Measurements from ENCODE around the gene EHD1. TPM values are rescaled to one million over a fixed set of nuclear protein-coding genes. Genes with fewer than 3 reads are reported as not detected.

EHD1 gene
- total RNA-seq, 4 donors from 2014 or later = 29.5 to 44.0 (median 31.8) TPM

DNA sequence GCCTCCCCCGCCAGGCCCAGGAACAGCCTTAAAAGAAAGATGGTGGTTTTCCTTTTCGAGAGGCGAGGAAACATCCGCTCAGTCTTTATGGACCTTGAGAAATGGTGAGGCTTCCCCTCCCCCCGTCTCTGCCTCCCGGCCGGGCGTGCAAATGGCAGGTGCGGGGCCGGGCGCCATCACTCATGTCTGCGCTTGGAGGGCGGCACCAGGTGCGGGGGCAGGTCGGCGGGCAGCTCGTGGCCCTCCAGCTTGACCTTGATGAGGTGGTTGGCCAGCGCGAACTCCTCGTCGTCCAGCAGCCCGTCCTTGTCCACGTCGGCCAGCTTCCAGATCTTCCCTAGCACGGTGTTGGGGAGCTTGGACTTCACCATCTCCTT lies 24.3 kb downstream of the EHD1 start:
- TF ChIP-seq POLR2A (IDR thresholded peaks at IDR 0.05) = no peak
- TF ChIP-seq, protein P1, sequence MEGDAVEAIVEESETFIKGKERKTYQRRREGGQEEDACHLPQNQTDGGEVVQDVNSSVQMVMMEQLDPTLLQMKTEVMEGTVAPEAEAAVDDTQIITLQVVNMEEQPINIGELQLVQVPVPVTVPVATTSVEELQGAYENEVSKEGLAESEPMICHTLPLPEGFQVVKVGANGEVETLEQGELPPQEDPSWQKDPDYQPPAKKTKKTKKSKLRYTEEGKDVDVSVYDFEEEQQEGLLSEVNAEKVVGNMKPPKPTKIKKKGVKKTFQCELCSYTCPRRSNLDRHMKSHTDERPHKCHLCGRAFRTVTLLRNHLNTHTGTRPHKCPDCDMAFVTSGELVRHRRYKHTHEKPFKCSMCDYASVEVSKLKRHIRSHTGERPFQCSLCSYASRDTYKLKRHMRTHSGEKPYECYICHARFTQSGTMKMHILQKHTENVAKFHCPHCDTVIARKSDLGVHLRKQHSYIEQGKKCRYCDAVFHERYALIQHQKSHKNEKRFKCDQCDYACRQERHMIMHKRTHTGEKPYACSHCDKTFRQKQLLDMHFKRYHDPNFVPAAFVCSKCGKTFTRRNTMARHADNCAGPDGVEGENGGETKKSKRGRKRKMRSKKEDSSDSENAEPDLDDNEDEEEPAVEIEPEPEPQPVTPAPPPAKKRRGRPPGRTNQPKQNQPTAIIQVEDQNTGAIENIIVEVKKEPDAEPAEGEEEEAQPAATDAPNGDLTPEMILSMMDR (IDR thresholded peaks at IDR 0.05) = no peak
- H3K27me3 ChIP-seq = no peaks in the 10 kb centered on the region
- no peak overlapping the region for H3K4me3 ChIP-seq
- whole genome bisulfite sequencing, 2 donors = 83 to 92% methylated on average over 1 to 17 of the region's 25 CpGs
- no peaks in the 10 kb centered on the region for H3K9me3 ChIP-seq
- H3K36me3 ChIP-seq = peaks cover 3 to 42% (median 13%) of the 10 kb centered on the region in 3 donors
- H3K27ac ChIP-seq = peak overlapping the region; percentile 79 to 94 (median 88)
- peaks cover 61 to 100% (median 88%) of the 10 kb centered on the region in 3 donors for H3K4me1 ChIP-seq
- no peak for DNase-seq
- intact Hi-C loops (cut with DNase I) = loop anchor here (5.0 kb wide), 1 partner anchor 158 kb away; the partner anchor contains the start of gene ARL2

GRCh38 chr11:64853709-64854108 lies 24.7 kb downstream of the EHD1 start:
- no peak for DNase-seq
- no peak for TF ChIP-seq POLR2A (IDR thresholded peaks at IDR 0.05)
- TF ChIP-seq, protein P1 (IDR thresholded peaks at IDR 0.05) = no peak
- 69 to 82% methylated on average over 17 to 19 of the region's 27 CpGs for WGBS, 2 donors
- no peaks in the 10 kb centered on the region for H3K27me3 ChIP-seq
- H3K4me3 ChIP-seq = no peak overlapping the region
- H3K4me1 ChIP-seq = peaks cover 61 to 100% (median 88%) of the 10 kb centered on the region in 3 donors
- peaks cover 3 to 38% (median 13%) of the 10 kb centered on the region in 3 donors for H3K36me3 ChIP-seq
- H3K9me3 ChIP-seq = no peaks in the 10 kb centered on the region
- peak overlapping the region; percentile 49 to 94 (median 88) for H3K27ac ChIP-seq
- intact Hi-C loops (cut with DNase I) = loop anchor here (5.0 kb wide), 1 partner anchor 159 kb away; the partner anchor contains the start of gene ARL2

GRCh38 chr11:64852804-64853509 lies 25.5 kb downstream of the EHD1 start:
- WGBS, 2 donors = 49 to 74% methylated on average over 7 to 8 of the region's 24 CpGs

DNA sequence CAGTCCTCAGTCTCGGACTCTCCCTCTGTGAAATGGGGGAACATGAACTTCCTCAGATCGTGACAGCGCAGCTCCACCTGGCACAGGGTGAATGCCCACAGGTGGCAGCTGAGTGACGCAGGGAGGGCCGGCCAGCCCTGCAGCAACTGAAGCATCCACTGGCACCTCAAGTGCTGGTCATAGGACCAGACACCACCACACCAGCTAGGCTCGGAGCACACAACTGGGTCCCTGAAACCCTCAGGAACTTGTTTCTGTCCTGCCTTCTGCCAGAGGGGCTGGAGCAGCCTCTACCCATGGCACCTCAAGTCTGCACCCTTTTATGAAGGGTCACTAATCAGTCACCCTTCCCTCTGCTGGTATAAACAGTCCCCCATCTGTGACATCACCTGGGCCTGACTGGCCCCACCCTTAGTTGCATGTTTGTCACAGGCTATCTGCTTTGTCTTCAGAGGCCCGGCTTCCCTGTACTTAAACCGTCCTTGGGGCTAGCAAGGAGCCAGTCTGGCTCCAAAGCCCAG lies 26.5 kb downstream of the EHD1 start:
- Histone ChIP-seq H3K27me3 (no peaks in the 10 kb centered on the region), H3K27ac (peak overlapping the region; percentile 49 to 94 (median 71)), H3K9me3 (no peaks in the 10 kb centered on the region), H3K4me1 (peaks cover 60 to 100% (median 82%) of the 10 kb centered on the region in 3 donors), H3K36me3 (peaks cover 3 to 24% (median 13%) of the 10 kb centered on the region in 3 donors), H3K4me3 (no peak overlapping the region)
- TF ChIP-seq POLR2A (IDR thresholded peaks at IDR 0.05) = peak in 1 of 4 donors; percentile 46
- TF ChIP-seq, protein P1 (IDR thresholded peaks at IDR 0.05) = no peak
- DNase-seq = no peak
- intact Hi-C loops (cut with DNase I) = loop anchor here (5.0 kb wide), 1 partner anchor 160 kb away; the partner anchor contains the start of gene ARL2
- WGBS, 2 donors = 73 to 85% methylated on average over 2 to 4 of the region's 8 CpGs

More at GRCh38 chr11:64852804-64853509, 25.5 kb downstream of the EHD1 start:
- peak overlapping the region; percentile 49 to 94 (median 88) for H3K27ac ChIP-seq
- no peaks in the 10 kb centered on the region for H3K9me3 ChIP-seq
- TF ChIP-seq, protein P1 (IDR thresholded peaks at IDR 0.05) = no peak
- TF ChIP-seq POLR2A (IDR thresholded peaks at IDR 0.05) = no peak
- DNase-seq = no peak
- H3K4me3 ChIP-seq = no peak overlapping the region
- H3K27me3 ChIP-seq = no peaks in the 10 kb centered on the region
- H3K36me3 ChIP-seq = peaks cover 3 to 34% (median 13%) of the 10 kb centered on the region in 3 donors
- H3K4me1 ChIP-seq = peaks cover 64 to 100% (median 89%) of the 10 kb centered on the region in 3 donors
- intact Hi-C loops (cut with DNase I) = loop anchor here (5.0 kb wide), 1 partner anchor 159 kb away; the partner anchor contains the start of gene ARL2

Data from esophagus squamous epithelium (tissue), 5 donors.